GM20431 (cell line): ENCODE results near the gene ACAP3.

Experiments
- in situ Hi-C: fragments of 300-500 bp; cut with MseI, MboI; formaldehyde crosslinking; loops from one replicate; pipeline ENCODE4 v1.15.0; 2020; ENCODE audit warnings: low sequenced_read_pairs; ENCODE audit not compliant: unreplicated experiment

Gene ACAP3

DNA sequence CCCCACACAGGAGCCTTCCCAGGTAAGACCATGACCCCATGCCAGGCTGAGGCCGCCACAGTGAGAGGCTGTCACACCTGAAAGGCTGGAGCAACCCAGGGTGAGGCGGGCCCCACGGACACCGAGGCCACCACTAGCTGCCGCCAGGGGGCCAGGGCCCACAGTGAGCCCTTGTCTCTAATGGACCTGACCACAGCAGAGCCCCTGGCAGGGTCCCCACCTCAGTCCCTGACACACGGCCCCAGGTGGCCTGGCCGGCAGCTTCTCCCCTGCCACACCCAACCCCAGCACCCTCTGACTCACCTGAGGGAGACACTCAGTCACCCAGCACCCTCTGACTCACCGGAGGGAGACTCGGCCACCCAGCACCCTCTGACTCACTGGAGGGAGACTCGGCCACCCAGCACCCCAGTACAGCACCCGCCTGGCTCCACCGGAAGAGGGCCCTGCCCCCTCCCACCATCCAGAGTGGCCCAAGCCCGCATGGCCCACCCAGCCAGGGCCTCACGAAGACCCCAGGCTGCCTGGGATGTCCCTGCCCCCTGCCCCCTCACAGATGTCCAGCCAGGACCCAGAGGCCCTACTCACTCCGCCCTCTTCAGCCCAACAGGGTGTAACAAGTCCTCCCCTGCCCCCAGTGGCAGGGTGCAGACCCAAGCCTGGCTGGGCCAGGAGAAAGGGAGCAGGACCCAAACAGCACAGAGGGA, 37.1 kb upstream of the ACAP3 start:
- in situ Hi-C loops: no loop called here

DNA sequence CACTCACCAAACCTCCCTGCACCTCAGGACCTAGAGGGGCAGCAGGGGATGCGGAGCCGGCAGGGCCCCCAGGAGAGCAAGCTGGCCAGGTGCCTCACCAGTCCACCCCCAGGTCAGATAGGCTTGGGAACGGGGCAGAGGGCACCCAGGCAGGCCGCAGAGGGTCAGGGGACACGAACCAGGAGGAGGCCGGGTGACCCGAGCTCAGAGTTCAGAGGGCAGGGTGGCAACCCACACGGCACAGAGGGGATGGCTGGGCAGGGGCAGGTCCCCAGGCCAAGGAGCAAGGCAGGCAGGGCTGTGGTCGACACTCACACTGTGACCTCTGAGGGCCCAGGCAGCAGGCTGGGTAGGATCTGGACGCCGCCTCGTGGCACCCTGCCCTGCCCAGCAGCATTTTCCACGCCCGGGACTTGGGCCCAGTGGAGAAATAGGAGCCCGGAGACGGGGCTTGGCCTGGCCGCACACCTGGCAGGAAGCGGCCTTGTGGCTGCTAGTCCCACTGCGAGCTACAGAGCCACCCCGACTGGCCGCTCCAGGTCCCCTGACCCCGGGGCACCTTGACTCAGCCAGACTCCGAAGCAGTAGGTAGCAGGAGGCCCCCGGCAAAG, 36.2 kb upstream of the ACAP3 start:
- in situ Hi-C loops: no loop called here

DNA sequence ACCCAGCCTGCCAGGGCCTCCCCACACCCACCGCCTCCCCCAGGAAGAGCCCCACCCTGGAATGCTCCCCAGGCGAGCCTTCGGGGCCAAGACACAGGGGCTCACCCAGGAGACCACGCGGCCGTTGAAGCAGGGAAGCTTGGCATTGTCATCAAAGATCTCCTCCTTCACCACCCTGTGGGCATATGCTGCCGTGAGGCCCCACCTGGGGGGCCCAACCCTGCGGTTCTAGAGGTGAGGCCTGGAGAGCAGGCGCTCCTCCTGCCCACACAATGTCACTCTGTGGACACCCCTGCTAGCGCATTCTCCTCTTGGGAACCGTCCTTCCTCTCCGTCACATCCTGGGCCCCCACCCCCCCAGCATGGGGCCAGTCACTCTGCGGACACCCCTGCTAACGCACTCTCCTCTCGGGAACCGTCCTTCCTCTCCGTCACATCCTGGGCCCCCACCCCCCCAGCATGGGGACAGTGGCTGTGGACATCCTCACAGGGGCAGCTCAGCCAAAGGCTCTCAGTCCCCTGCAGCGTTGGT, 34.9 kb upstream of the ACAP3 start:
- in situ Hi-C loops: no loop called here

DNA sequence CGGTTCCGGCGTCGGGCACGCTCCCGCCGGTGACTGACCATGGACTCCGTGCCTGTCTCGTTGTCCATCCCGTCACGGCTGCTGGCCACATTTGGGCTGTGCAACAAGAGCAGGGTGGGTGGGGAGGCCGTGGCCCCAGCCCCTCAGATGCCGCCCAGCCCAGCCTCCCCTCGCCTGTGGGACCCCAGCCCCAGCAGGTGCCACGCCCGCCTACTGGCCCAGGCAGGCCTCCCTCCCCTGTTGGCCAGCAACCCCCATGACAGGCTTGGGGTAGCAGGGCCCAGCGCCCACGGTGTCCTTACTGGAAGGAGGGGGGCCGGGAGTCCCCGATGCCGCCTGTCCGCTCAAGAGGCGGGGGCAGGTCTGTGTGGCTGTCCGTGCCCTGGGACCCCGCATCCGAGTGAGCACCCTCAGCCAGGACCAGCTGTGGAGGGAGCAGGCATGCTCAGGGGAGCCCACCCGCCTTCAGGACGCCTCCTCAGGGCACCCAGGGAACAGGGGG, 34.4 kb upstream of the ACAP3 start:
- in situ Hi-C loops: no loop called here

DNA sequence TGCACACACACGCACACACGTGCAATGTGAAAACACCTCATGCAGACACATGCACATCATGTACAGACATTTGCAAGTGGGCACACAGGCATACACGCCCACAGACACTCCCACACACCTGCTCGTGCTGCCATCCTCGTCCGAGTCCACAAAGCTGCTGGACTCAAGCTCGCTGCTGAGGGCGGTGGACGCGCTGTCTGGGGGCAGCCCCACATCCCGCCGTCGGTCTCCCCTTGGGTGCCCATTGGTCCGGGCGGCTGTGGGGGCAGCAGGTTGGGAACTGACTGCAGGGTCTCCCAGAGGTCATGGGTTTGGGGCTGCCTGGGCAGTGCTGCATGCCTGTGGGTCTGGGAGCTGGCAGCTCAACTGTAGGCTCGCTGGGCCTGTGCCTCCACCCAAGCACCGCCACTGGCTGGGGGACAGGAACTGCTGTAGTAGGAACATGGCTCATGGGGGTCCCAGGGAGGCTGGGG, 33.9 kb upstream of the ACAP3 start:
- in situ Hi-C loops: no loop called here

DNA sequence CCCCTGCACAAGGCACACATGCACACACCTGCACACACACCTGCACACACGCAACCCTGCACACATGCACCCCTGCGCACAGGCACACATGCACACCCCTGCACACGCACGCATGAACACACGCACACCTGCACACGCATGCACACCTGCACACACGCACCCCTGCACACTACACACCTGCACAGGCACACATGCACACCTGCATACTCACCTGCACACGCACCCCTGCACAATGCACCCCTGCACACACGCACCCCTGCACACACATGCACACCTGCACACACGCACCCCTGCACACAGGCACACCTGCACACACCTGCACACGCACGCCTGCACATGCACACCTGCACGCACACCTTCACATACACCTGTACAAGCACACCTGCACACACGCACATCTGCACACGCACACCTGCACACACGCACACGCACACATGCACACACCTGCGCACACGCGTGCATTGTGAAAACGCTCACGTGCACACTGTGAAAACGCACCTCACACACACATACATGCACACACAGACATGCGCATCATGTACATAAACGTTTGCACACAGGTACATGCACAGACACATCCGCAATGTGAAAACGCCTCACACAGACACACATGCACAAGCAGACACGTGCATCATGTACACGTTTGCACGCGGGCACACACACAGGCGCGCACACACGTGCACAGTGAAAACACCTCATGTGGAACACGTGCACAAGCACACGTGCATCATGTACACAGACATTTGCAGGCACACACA, 33.2 kb upstream of the ACAP3 start:
- in situ Hi-C loops: no loop called here

DNA sequence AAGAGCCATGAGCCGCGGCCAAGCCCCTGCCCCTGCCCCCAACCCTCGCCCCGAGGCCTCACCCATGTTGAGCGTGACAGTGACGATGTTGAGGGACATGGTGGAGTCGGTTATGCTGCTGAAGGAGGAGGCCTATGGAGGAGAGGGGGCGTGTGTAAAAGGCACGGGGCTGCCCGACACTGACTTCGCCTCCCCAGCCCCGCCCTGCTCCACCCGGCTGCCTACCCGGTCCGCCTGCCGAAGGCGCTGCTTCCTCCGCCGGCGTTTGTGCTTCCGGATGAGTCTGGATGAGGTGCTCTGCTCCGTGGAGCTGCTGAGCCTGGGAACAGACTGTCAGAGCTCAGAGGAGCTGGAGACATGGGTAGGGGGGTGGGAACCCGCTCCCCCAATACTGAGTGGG, 32.5 kb upstream of the ACAP3 start:
- in situ Hi-C loops: no loop called here

DNA sequence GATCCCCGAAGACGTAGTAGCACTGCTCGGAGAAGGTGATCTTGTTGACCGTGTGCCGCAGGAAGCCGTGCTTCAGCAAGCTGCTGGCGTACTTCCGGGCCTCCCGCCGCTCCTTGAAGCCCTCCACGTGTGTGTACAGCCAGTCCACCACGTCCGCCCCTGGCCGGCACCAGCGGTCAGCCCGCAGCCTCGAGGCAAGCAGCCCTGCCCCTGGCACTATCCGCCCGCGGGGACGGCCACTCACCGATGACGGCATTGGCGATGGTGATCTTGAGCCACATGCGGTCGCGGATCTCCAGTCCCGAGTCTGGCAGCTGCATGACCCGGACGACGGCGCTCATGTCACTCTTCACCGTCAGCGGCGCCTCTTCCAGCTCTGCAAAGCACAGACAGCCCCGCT, 30.5 kb upstream of the ACAP3 start:
- in situ Hi-C loops: no loop called here

DNA sequence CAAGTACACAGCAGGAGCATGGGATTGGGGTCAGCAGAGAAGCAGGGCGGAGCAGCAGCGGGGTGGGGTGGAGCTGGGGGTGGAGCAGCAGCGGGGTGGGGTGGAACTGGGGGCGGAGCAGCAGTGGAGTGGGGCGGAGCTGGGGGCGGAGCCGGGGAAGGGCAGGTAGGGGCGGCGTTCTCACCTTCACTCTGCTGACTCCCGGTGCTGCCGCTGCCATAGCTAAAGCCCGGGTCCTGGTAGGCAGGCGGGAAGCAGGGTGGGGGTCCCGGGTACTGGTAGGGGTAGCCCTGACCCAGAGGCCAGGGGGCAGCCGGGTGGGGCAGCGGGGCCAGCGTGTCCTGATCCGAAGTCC, 30.0 kb upstream of the ACAP3 start:
- in situ Hi-C loops: no loop called here

DNA sequence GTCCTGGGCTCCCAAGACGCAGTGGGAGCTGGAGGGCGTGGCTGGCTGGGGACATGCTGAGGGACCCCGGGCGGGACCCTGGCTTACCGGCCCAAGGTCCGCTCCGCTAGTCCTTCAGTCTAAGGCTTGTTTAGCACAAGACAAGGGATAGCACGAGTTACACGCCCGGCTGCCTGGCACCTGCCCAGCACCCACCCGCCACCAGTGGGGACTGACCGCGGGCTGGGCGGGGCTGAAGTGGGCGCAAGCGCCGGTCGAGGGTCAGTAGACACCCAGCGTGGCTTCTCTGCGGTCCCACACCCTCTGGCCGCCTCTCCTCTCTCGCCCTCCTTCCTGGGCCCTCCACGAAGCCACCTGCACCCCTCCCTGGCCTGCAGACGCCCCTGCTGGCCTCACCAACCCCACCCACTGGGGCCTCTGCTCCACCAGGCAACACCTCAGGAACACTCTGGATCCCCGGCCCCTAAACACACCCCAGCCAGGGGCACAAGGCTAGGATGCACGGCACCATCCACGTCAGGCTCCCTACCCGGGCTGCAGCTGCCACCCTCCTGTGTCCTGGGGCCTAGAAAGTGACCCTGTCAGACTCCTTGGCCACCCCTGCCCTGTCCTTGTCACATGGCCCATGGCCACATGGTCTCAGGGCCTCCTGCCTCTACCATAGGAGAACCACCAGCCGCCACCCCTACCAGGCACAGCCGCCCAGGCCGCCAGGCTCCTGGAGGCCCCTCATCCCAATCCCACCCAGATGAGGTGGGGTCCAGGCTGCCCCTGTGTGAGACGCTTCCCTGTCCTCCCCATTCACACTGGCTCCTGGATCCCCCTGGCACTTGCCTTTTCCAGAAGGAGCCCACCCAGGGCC, 29.4 kb upstream of the ACAP3 start:
- in situ Hi-C loops: no loop called here

DNA sequence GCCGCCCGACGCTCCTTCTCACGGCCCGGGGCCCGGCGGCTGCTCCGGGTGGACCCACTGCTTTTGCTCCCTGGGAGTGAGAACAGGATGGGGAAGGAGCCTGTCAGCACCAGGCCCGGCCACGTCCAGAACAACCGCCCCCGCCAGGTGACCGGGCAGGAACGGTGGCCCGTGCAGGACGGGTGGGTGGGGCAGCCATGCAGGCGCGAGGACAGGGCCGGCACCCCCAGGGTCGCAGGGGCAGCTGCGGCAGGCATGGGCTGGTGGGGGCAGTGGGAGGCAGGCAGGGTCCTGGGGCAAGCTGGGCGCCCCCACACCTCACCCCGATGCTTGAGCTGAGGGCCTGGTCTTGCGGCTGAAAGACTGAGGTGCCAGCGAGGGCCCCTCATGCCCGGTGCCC, 28.7 kb upstream of the ACAP3 start:
- in situ Hi-C loops: no loop called here

DNA sequence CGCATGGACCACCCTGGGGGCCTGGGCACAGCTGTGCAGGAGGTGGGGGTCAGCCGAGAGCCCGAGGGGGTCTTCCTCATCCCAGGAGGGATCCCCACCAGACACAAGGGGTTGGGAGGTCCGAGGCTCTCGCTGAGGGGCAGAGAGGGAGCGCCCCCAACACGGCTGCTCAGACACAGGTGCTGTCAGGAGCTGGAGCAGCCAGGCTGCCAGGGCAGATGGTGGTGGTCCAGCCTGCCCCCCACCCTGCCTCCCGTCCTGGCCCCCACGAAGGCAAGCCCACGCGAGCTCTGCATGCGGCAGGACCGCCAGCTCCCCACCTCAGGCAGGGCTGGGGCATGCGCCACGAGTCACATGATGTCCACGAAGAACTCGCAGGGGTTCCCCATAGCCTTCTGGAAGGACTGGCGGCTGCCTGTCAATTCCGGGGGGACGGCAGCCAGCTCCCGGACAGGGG, 28.1 kb upstream of the ACAP3 start:
- in situ Hi-C loops: no loop called here

DNA sequence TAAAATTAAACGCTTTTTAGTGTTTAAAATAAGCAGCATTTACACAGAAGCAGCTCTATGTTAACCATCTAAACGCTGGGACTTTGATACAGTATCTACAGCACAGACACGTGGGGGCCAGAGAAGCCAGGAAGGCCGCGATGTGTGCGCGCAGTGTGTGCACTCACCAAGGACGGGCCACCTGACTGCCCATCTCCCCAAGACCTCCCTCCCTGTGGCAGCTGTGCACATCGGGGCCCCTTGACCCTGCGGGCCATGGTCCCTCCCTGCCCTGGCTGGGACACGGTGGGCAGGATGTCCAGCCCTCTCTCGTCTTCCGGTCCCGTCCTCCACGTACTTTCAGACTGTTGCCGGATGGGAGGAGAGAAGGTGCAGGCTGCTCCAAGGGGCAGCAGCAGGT, 27.6 kb upstream of the ACAP3 start:
- in situ Hi-C loops: no loop called here

DNA sequence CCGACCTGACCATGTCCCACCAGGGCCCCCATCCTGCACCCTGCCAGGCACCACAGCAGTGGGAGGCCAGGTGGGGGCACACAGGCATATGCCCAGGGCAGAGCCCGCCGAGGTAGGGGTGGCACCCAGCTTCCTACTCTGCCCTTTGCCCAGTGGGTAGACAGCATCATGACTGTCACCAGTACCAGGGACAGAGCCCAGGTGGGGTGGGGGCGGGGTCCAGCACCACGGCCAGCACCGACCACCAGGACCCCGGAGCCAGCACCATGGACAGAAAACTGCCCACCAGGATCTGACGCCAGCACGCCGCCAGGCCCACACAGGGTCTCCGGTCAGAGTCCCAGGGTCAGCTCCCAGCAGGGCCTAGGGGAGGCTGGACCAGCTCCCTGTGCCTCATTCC, 27.1 kb upstream of the ACAP3 start:
- in situ Hi-C loops: no loop called here

DNA sequence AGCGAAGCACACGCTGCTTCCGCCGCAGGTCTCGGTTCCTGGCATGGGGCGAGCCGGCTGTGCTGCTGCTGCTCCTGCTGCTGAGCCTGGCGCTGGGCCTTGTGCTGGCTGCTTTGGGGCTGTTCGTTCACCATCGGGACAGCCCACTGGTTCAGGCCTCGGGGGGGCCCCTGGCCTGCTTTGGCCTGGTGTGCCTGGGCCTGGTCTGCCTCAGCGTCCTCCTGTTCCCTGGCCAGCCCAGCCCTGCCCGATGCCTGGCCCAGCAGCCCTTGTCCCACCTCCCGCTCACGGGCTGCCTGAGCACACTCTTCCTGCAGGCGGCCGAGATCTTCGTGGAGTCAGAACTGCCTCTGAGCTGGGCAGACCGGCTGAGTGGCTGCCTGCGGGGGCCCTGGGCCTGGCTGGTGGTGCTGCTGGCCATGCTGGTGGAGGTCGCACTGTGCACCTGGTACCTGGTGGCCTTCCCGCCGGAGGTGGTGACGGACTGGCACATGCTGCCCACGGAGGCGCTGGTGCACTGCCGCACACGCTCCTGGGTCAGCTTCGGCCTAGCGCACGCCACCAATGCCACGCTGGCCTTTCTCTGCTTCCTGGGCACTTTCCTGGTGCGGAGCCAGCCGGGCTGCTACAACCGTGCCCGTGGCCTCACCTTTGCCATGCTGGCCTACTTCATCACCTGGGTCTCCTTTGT, 26.0 kb upstream of the ACAP3 start:
- in situ Hi-C loops: no loop called here

DNA sequence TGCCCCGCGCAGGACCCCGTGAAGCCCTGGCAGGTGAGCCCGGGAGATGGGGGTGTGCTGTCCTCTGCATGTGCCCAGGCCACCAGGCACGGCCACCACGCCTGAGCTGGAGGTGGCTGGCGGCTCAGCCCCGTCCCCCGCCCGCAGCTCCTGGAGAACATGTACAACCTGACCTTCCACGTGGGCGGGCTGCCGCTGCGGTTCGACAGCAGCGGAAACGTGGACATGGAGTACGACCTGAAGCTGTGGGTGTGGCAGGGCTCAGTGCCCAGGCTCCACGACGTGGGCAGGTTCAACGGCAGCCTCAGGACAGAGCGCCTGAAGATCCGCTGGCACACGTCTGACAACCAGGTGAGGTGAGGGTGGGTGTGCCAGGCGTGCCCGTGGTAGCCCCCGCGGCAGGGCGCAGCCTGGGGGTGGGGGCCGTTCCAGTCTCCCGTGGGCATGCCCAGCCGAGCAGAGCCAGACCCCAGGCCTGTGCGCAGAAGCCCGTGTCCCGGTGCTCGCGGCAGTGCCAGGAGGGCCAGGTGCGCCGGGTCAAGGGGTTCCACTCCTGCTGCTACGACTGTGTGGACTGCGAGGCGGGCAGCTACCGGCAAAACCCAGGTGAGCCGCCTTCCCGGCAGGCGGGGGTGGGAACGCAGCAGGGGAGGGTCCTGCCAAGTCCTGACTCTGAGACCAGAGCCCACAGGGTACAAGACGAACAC, 25.2 kb upstream of the ACAP3 start:
- in situ Hi-C loops: no loop called here

DNA sequence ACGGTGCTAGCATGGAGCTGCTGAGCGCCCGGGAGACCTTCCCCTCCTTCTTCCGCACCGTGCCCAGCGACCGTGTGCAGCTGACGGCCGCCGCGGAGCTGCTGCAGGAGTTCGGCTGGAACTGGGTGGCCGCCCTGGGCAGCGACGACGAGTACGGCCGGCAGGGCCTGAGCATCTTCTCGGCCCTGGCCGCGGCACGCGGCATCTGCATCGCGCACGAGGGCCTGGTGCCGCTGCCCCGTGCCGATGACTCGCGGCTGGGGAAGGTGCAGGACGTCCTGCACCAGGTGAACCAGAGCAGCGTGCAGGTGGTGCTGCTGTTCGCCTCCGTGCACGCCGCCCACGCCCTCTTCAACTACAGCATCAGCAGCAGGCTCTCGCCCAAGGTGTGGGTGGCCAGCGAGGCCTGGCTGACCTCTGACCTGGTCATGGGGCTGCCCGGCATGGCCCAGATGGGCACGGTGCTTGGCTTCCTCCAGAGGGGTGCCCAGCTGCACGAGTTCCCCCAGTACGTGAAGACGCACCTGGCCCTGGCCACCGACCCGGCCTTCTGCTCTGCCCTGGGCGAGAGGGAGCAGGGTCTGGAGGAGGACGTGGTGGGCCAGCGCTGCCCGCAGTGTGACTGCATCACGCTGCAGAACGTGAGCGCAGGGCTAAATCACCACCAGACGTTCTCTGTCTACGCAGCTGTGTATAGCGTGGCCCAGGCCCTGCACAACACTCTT, 24.5 kb upstream of the ACAP3 start:
- in situ Hi-C loops: no loop called here
